A673 (cell line): Measurements from ENCODE around the gene TMEM50A. TPM values are rescaled to one million over a fixed set of nuclear protein-coding genes. Genes with fewer than 3 reads are reported as not detected.
"Not testable (repeated sequence)": the region's sequence is repeated elsewhere in the genome, so short reads cannot be mapped to it uniquely, and the experiment has no call there.

Experiments used
- Bru-seq: library from RNA; stranded (reverse); fragments of 400-500 nt; gene quantifications from one replicate; lab custom pipeline; 2021; lab: Mats Ljungman, UMichigan
- BruChase-seq, 2 experiments: library from RNA; stranded (reverse); fragments of 400-500 nt; gene quantifications; one replicate each; lab custom pipeline; 2021; lab: Mats Ljungman, UMichigan
- BruUV-seq: library from RNA; stranded (reverse); fragments of 400-500 nt; replicated peaks from 2 replicates; lab custom pipeline; 2021; lab: Mats Ljungman, UMichigan
- CTCF ChIA-PET: fragments of 300-600 bp; sonication (Branson Sonifier 250); formaldehyde crosslinking; loops from one replicate; lab custom pipeline; 2022; ENCODE audit warnings: antibody characterized with exemption; lab: Charles Lee
- POLR2A ChIA-PET: fragments of 300-600 bp; sonication (Branson Sonifier 250); formaldehyde crosslinking; loops from one replicate; lab custom pipeline; 2022; ENCODE audit warnings: antibody characterized with exemption; ENCODE audit not compliant: low non-redundant PET; lab: Charles Lee
- DNase-seq: peaks from one replicate; pipeline ENCODE4 v3.0.0-alpha.2; 2015; ENCODE audit warnings: low spot score
- H3K27ac ChIP-seq: fragments of 200-600 bp; sonication (generic); 2 replicates; pipeline ENCODE4 v1.5.1; 2016; ENCODE audit warnings: mixed run types, low read depth, mild to moderate bottlenecking, mixed read lengths, antibody characterized with exemption, low read length; ENCODE audit not compliant: poor library complexity, severe bottlenecking
- H3K27me3 ChIP-seq: fragments of 200-600 bp; sonication (generic); replicated peaks from 2 replicates; pipeline ENCODE4 v1.6.1; 2017; ENCODE audit warnings: mixed run types, low read depth, mild to moderate bottlenecking, mixed read lengths, antibody characterized with exemption, low read length; ENCODE audit not compliant: insufficient read depth, poor library complexity
- H3K36me3 ChIP-seq: fragments of 200-600 bp; sonication (generic); 2 replicates; pipeline ENCODE4 v1.6.1; 2016; ENCODE audit warnings: mixed run types, mild to moderate bottlenecking, mixed read lengths, antibody characterized with exemption, low read length; ENCODE audit not compliant: insufficient read depth, poor library complexity, severe bottlenecking
- H3K4me1 ChIP-seq: fragments of 200-600 bp; sonication (generic); 2 replicates; pipeline ENCODE4 v1.6.1; 2017; ENCODE audit warnings: mixed run types, mild to moderate bottlenecking, mixed read lengths, antibody characterized with exemption, low read length; ENCODE audit not compliant: insufficient read depth, poor library complexity, severe bottlenecking
- H3K4me3 ChIP-seq: fragments of 200-600 bp; sonication (generic); 2 replicates; pipeline ENCODE4 v1.5.1; 2016; ENCODE audit warnings: low read depth, mixed run types, mild to moderate bottlenecking, mixed read lengths, low read length; ENCODE audit not compliant: poor library complexity, severe bottlenecking
- H3K9me3 ChIP-seq: fragments of 200-600 bp; sonication (generic); 2 replicates; pipeline ENCODE4 v1.6.1; 2016; ENCODE audit warnings: mixed run types, low read depth, mild to moderate bottlenecking, mixed read lengths, antibody characterized with exemption, low read length; ENCODE audit not compliant: poor library complexity, severe bottlenecking
- EZH2 ChIP-seq: fragments of 200-600 bp; sonication (generic); IDR thresholded peaks from 2 replicates; pipeline ENCODE4 v1.6.1; 2017; ENCODE audit warnings: borderline replicate concordance, low read depth, mild to moderate bottlenecking, mixed read lengths, antibody characterized with exemption, low read length; ENCODE audit not compliant: poor library complexity, severe bottlenecking
- intact Hi-C: fragments of 100-400 bp; cut with micrococcal nuclease; formaldehyde crosslinking; loops from one replicate; pipeline ENCODE4 v1.10.0; 2022; ENCODE audit not compliant: unreplicated experiment
- long read RNA-seq: library from polyadenylated mRNA; stranded (forward); transcript quantifications from one replicate; pipeline ENCODE4 v2.0.0, GENCODE V29; 2022
- total RNA-seq: library from RNA; stranded (reverse); gene quantifications from 2 replicates; pipeline ENCODE4 v1.2.3, GENCODE V29; 2021
- TF ChIP-seq, protein P1 (sequence below): fragments of 300-800, 200-600 bp; sonication (generic); conservative IDR thresholded peaks from 2 replicates; pipeline ENCODE4 v1.5.1; 2017; ENCODE audit warnings: low read depth, mild to moderate bottlenecking, antibody characterized with exemption, low read length, moderate library complexity, mixed read lengths

TMEM50A gene
- total RNA-seq = 99.4 and 101 TPM in 2 replicates
- percentile 80 among the genes with signal in this experiment for Bru-seq, nascent RNA
- BruChase-seq, experiment 1, labeled RNA remaining after a 2-hour chase = percentile 81 among the genes with signal in this experiment
- percentile 92 among the genes with signal in this experiment for BruChase-seq, experiment 2, labeled RNA remaining after a 6-hour chase
- long read RNA-seq, transcript TMEM50A-206 (6 exons, 776 nt) = minor isoform, 12 of 237 reads
- long read RNA-seq, transcript TMEM50A-201 (7 exons, 2,683 nt) = major isoform, 203 of 237 reads
- long read RNA-seq, partial matches to known transcripts = 5 of 237 reads
- long read RNA-seq, other reads (novel, unspliced or antisense) = 13 of 237 reads

DNA sequence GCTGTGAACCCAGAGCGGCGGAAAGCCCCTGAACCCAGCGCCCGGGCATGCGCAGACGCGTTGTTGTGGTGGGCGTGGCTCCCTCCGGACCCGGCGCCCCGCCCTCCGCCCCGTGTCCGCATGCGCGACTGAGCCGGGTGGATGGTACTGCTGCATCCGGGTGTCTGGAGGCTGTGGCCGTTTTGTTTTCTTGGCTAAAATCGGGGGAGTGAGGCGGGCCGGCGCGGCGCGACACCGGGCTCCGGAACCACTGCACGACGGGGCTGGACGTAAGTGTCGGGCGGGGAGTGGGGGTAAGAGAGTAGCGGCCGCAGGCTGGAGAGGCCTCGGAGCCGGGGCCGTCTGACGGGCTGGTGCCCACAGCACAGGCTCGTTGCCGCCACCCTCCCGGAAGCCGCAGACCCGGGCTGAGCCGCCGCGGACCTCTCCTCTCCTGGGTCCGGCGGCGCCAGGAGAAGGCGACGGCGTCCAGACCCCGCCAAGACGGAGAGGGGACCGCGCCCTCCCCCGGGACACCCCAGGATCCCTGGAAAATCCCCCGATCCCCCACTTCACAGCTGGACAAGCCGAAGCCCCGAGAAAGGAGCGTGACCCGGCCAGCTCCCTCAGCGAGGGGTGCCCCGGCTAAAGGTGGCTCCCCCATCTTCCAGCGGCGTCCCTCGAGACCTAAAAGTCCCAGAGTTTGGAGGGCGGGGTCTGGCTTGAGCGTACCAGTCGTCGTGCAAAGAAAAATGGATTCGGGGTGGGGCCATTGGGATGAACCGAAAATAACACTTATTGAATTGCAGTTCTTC, at the start of gene TMEM50A:
Gene TMEM50A, plus strand, starts transcription at position 147 of the 794 bp plus-strand sequence. CDS start 2,153 bp downstream, outside the sequence.
- no TSS peak for BruUV-seq
- peaks cover 8% of the 10 kb centered on the region for H3K36me3 ChIP-seq
- H3K4me3 ChIP-seq = peak within 1 kb of the TSS; percentile 95
- CTCF ChIA-PET = no interaction called here
- peak within 1 kb of the TSS; percentile 89 for H3K27ac ChIP-seq
- peaks cover 8% of the 10 kb centered on the region for H3K4me1 ChIP-seq
- H3K9me3 ChIP-seq = no peaks in the 10 kb centered on the region
- peak; percentile 89 for DNase-seq
- intact Hi-C loops = no loop called here
- H3K27me3 ChIP-seq = no peaks in the 10 kb centered on the region
- POLR2A ChIA-PET = no interaction called here
- no peak for TF ChIP-seq EZH2
- TF ChIP-seq, protein P1, sequence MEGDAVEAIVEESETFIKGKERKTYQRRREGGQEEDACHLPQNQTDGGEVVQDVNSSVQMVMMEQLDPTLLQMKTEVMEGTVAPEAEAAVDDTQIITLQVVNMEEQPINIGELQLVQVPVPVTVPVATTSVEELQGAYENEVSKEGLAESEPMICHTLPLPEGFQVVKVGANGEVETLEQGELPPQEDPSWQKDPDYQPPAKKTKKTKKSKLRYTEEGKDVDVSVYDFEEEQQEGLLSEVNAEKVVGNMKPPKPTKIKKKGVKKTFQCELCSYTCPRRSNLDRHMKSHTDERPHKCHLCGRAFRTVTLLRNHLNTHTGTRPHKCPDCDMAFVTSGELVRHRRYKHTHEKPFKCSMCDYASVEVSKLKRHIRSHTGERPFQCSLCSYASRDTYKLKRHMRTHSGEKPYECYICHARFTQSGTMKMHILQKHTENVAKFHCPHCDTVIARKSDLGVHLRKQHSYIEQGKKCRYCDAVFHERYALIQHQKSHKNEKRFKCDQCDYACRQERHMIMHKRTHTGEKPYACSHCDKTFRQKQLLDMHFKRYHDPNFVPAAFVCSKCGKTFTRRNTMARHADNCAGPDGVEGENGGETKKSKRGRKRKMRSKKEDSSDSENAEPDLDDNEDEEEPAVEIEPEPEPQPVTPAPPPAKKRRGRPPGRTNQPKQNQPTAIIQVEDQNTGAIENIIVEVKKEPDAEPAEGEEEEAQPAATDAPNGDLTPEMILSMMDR = no peak

DNA sequence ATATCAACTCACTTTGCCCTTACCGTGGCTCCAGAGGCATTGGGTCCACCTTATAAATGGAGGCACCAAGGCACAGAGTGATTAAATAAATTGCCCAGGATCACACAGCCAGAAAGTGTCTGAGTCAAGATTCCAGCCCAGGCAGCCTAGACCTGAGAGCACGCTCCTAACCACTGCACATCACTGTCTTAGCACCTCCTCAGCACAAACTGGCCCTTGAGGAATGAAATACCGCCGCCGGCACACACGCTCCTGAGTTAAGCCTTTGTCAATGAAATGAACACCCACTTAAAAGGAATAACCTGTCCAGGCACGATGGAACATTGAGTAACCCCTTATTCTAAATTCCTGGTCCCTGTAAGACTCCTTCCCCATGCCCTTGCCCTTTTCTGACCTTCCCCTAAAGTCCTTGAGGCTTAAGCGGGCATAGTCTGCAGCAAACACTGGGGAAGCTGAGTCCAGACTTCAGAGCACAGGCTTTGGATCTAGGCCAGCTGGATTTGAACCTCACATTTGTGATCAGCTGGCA, 49.5 kb upstream of the TMEM50A start:
- POLR2A ChIA-PET, BruUV-seq, H3K36me3 ChIP-seq, intact Hi-C loops, DNase-seq, CTCF ChIA-PET, H3K27ac ChIP-seq, H3K27me3 ChIP-seq, H3K9me3 ChIP-seq, H3K4me1 ChIP-seq, H3K4me3 ChIP-seq: not testable (repeated sequence)

DNA sequence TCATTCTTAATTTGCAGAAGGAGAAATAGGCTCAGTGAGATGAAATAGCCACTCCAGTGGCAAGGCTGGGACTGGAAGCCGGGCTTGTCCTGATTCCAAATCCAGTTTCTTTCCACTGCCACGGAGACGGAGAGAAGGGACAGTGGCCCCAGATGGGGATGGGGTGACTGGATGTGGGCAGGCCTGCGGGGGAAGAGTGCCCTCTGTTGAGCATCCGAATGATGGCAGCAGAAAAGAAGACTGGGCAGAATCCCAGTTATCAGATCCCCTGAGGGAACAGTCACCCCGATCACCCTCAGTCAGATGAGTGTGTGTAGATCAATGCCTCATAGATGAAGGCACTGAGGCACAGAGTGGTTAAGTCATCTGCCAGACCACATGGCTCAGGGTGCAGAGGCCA, 48.1 kb upstream of the TMEM50A start:
- POLR2A ChIA-PET, H3K4me3 ChIP-seq, H3K27ac ChIP-seq, CTCF ChIA-PET, DNase-seq, H3K4me1 ChIP-seq, H3K27me3 ChIP-seq, H3K9me3 ChIP-seq, intact Hi-C loops, H3K36me3 ChIP-seq, BruUV-seq: not testable (repeated sequence)

DNA sequence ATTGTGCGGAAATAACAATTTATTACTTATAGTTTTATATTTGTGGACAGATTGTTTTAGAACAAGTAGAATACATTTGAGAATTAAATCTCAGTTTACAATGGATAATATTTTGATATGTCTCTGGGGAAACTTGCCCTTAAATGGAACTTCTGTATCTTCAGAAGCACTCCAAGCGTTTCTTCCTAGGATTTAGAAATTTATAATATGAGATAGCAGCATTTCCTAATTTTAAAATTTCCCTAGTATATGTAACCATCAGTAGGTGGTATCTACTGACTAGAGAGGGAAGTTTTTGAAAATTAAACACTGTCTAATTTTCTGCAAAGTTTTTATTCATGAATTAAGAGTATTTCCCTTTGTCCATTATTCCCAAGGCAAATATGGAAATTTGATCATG, 44.7 kb upstream of the TMEM50A start:
- CTCF ChIA-PET, H3K4me3 ChIP-seq, H3K27me3 ChIP-seq, DNase-seq, H3K27ac ChIP-seq, H3K9me3 ChIP-seq, intact Hi-C loops, H3K4me1 ChIP-seq, POLR2A ChIA-PET, H3K36me3 ChIP-seq, BruUV-seq: not testable (repeated sequence)

DNA sequence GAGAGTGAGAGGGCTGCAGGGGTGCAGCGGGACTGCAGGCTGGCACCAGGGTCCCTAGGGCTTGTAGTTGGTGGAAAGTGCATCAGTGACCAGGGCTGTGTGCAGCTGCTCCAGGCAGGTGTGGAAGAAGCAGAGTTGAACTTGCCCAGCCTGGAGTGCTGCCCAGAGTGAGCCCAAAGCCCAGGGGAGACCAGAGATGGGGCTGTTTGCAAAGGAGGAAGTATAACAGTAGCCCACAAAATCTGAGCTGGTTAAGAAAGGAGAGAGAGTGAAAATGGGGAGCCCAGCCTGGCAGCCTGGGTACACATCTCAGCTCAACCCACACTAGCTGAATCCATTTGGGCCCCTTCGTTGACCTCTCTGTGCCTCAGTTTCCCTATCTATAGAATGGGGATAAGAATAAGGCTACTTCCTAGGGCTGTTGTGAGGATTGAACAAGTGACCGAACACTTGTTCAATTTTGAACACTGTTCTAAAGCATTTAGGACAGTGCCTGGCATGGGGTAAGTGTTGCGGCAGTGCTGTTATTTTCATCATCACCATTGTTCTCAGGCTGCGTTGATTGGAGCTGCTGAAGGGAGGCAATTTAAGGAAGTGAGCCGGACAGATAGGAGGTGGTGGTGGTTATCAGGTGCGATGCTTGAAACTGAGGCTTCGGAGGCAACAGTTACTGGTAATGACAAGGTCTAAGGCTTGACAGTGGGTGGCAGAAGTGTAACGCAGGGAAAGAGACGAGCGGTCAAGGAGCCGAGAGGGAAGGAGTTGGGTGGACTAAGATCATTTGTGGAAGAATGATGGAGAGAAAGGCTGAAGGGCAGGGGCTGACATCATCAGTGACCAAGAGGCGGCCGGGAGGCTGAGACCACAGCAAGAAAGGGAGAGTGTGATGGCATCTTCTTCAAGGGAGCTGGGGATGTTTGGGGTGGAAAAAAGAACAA, 43.0 kb upstream of the TMEM50A start:
- H3K4me3 ChIP-seq, H3K36me3 ChIP-seq, CTCF ChIA-PET, intact Hi-C loops, H3K4me1 ChIP-seq, DNase-seq, POLR2A ChIA-PET, H3K27ac ChIP-seq, BruUV-seq, H3K9me3 ChIP-seq, H3K27me3 ChIP-seq: not testable (repeated sequence)

DNA sequence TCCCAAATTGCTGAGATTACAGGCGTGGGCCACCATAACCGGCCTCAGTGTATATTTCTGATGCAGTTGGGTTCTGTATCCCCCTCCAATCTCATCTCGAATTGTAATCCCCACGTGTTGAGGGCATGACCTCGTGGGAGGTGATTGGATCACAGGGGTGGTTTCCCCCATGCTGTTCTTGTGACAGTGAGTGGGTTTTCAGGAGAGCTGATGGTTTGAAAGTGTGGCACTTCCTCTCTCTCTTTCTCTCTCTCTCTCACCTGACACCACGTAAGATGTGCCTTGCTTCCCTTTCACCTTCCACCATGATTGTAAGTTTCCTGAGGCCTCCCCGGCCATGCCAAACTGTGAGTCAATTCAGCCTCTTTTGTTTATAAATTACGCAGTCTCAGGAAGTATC, 41.6 kb upstream of the TMEM50A start:
- H3K9me3 ChIP-seq, H3K27me3 ChIP-seq, H3K4me3 ChIP-seq, CTCF ChIA-PET, H3K27ac ChIP-seq, H3K36me3 ChIP-seq, DNase-seq, H3K4me1 ChIP-seq, POLR2A ChIA-PET, intact Hi-C loops, BruUV-seq: not testable (repeated sequence)
